IMR-90 (cell line): ENCODE results near the gene HOXC6. TPM values are rescaled to one million over a fixed set of nuclear protein-coding genes. Genes with fewer than 3 reads are reported as not detected.

ENCODE experiments used
- ATAC-seq: fragments of 200-7000 bp; cut with Tn5 transposase; 2 replicates; pipeline ENCODE4 v1.9.1; 2020; ENCODE audit warnings: low read depth, mild to moderate bottlenecking, moderate library complexity
- BruUV-seq: library from RNA; stranded (reverse); fragments of 400-500 nt; replicated peaks from 2 replicates; lab custom pipeline; 2021; lab: Mats Ljungman, UMichigan
- CTCF ChIA-PET: fragments of 300-600 bp; formaldehyde crosslinking; extraction: SDS; loops from one replicate; lab custom pipeline; 2021; ENCODE audit warnings: antibody characterized with exemption; lab: Yijun Ruan, JAX
- POLR2A ChIA-PET: fragments of 300-600 bp; sonication (Branson Sonifier 250); formaldehyde crosslinking; loops from one replicate; lab custom pipeline; 2022; ENCODE audit warnings: antibody characterized with exemption; ENCODE audit not compliant: unreplicated experiment; lab: Charles Lee
- DNase-seq: peaks from one replicate; pipeline ENCODE4 v3.0.0; 2013
- H2AFZ ChIP-seq: replicated peaks from 2 replicates; pipeline ENCODE3; 2013; ENCODE audit warnings: low read length, mild to moderate bottlenecking; ENCODE audit not compliant: poor library complexity
- H2AK5ac ChIP-seq: 2 replicates; pipeline ENCODE4 v1.6.1; 2013; ENCODE audit warnings: low read depth, low read length, inconsistent platforms
- H2AK9ac ChIP-seq: replicated peaks from 2 replicates; pipeline ENCODE3; 2013; ENCODE audit warnings: mild to moderate bottlenecking, low read depth, low read length, moderate library complexity; ENCODE audit not compliant: poor library complexity
- H2BK120ac ChIP-seq: 2 replicates; pipeline ENCODE4 v1.6.1; 2013; ENCODE audit warnings: low read depth, low read length, inconsistent platforms
- H2BK15ac ChIP-seq: 3 replicates; pipeline ENCODE4 v1.6.1; 2013; ENCODE audit warnings: low read depth, low read length, inconsistent platforms
- H2BK20ac ChIP-seq: 2 replicates; pipeline ENCODE4 v1.6.1; 2013; ENCODE audit warnings: low read depth, mild to moderate bottlenecking, inconsistent platforms, low read length, moderate library complexity
- H2BK5ac ChIP-seq: 2 replicates; pipeline ENCODE4 v1.6.1; 2013; ENCODE audit warnings: mild to moderate bottlenecking, low read depth, low read length, inconsistent platforms; ENCODE audit not compliant: poor library complexity, severe bottlenecking
- H3K14ac ChIP-seq: replicated peaks from 2 replicates; pipeline ENCODE4 v1.6.1; 2013; ENCODE audit warnings: low read depth, low read length, inconsistent platforms
- H3K18ac ChIP-seq: 2 replicates; pipeline ENCODE4 v1.6.1; 2013; ENCODE audit warnings: low read depth, low read length, control low read depth
- H3K23ac ChIP-seq: 2 replicates; pipeline ENCODE4 v1.6.1; 2013; ENCODE audit warnings: low read depth, low read length, inconsistent platforms
- H3K27ac ChIP-seq: 2 replicates; pipeline ENCODE4 v1.5.1; 2013; ENCODE audit warnings: mild to moderate bottlenecking, control low read depth, low read length; ENCODE audit not compliant: insufficient read depth
- H3K27me3 ChIP-seq: 2 replicates; pipeline ENCODE4 v1.6.1; 2013; ENCODE audit warnings: low read length; ENCODE audit not compliant: control insufficient read depth, insufficient read depth
- H3K36me3 ChIP-seq: 2 replicates; pipeline ENCODE4 v1.6.1; 2013; ENCODE audit warnings: low read length, mixed read lengths; ENCODE audit not compliant: control insufficient read depth, insufficient read depth
- H3K4ac ChIP-seq: 2 replicates; pipeline ENCODE4 v1.6.1; 2013; ENCODE audit warnings: low read depth, low read length, inconsistent platforms
- H3K4me1 ChIP-seq: 2 replicates; pipeline ENCODE4 v1.6.1; 2013; ENCODE audit warnings: low read length, mixed read lengths; ENCODE audit not compliant: control insufficient read depth, insufficient read depth
- H3K4me2 ChIP-seq: 2 replicates; pipeline ENCODE4 v1.6.1; 2013; ENCODE audit warnings: low read depth, mild to moderate bottlenecking, control low read depth, low read length, moderate library complexity
- H3K4me3 ChIP-seq: 2 replicates; pipeline ENCODE4 v1.5.1; 2013; ENCODE audit warnings: low read depth, mild to moderate bottlenecking, control low read depth, low read length, moderate library complexity; ENCODE audit not compliant: insufficient read depth
- H3K56ac ChIP-seq: 2 replicates; pipeline ENCODE4 v1.6.1; 2013; ENCODE audit warnings: low read length, inconsistent platforms; ENCODE audit not compliant: insufficient read depth; ENCODE audit errors: extremely low read depth
- H3K79me1 ChIP-seq, 2 experiments: 2 replicates each; pipeline ENCODE4 v1.6.1; 2013; ENCODE audit warnings: low read length in 2 of 2, inconsistent platforms in 1 of 2, low read depth in 1 of 2
- H3K9ac ChIP-seq: 2 replicates; pipeline ENCODE4 v1.6.1; 2013; ENCODE audit warnings: low read depth, low read length, control low read depth
- H3K9me1 ChIP-seq: 2 replicates; pipeline ENCODE4 v1.6.1; 2013; ENCODE audit warnings: low read length, inconsistent platforms; ENCODE audit not compliant: insufficient read depth
- H3K9me3 ChIP-seq: 2 replicates; pipeline ENCODE4 v1.6.1; 2013; ENCODE audit warnings: low read length; ENCODE audit not compliant: control insufficient read depth, insufficient read depth
- H4K20me1 ChIP-seq: 2 replicates; pipeline ENCODE4 v1.6.1; 2013; ENCODE audit warnings: low read length, inconsistent platforms; ENCODE audit not compliant: insufficient read depth
- H4K5ac ChIP-seq: 2 replicates; pipeline ENCODE4 v1.6.1; 2013; ENCODE audit warnings: mild to moderate bottlenecking, low read depth, low read length, control low read depth
- H4K8ac ChIP-seq, 2 experiments: 2 replicates each; pipeline ENCODE4 v1.6.1; 2013; ENCODE audit warnings: low read depth in 2 of 2, low read length in 2 of 2, control low read depth in 1 of 2, inconsistent platforms in 1 of 2
- H4K91ac ChIP-seq: 2 replicates; pipeline ENCODE4 v1.6.1; 2013; ENCODE audit warnings: low read depth, low read length, inconsistent platforms; ENCODE audit not compliant: insufficient read depth
- BHLHE40 ChIP-seq: fragments of 150-350 bp; IDR thresholded peaks from 2 replicates; pipeline ENCODE4 v1.6.1; 2016; ENCODE audit warnings: mild to moderate bottlenecking, low read depth, low read length
- CEBPB ChIP-seq: IDR thresholded peaks from 2 replicates; pipeline ENCODE4 v1.6.1; 2012; ENCODE audit warnings: low read depth, low read length, improper control_type of control experiment
- CTCF ChIP-seq: conservative IDR thresholded peaks from 2 replicates; pipeline ENCODE4 v1.5.1; 2012; ENCODE audit warnings: mild to moderate bottlenecking, low read depth, low read length, improper control_type of control experiment
- MAZ ChIP-seq: IDR thresholded peaks from 2 replicates; pipeline ENCODE4 v1.6.1; 2012; ENCODE audit warnings: low read depth, mild to moderate bottlenecking, low read length, improper control_type of control experiment, moderate library complexity, borderline replicate concordance
- POLR2A ChIP-seq: IDR thresholded peaks from 2 replicates; pipeline ENCODE4 v1.6.1; 2012; ENCODE audit warnings: mild to moderate bottlenecking, low read depth, low read length
- RAD21 ChIP-seq: IDR thresholded peaks from 2 replicates; pipeline ENCODE4 v1.6.1; 2012; ENCODE audit warnings: low read length, improper control_type of control experiment
- RCOR1 ChIP-seq: IDR thresholded peaks from 2 replicates; pipeline ENCODE4 v1.6.1; 2012; ENCODE audit warnings: mild to moderate bottlenecking, low read length, improper control_type of control experiment; ENCODE audit not compliant: insufficient replicate concordance
- RFX5 ChIP-seq: IDR thresholded peaks from 2 replicates; pipeline ENCODE4 v1.8.0; 2012; ENCODE audit warnings: low read depth, mild to moderate bottlenecking, low read length, moderate library complexity
- SMC3 ChIP-seq: fragments of 150-350 bp; IDR thresholded peaks from 2 replicates; pipeline ENCODE4 v1.6.1; 2016; ENCODE audit warnings: low read depth, mild to moderate bottlenecking, antibody characterized with exemption, low read length, moderate library complexity
- WGBS, 2 experiments: methylation state at CpG; one replicate each; pipeline versions ENCODE4 v1.1.5 to v1.1.7; 2013; ENCODE audit warnings: missing lambda C conversion rate in 2 of 2; ENCODE audit not compliant: insufficient read length in 1 of 2; ENCODE audit errors: extremely low coverage in 2 of 2; 5-methylcytosine and 5-hydroxymethylcytosine counted together
- dilution Hi-C: fragments of 300-500 bp; cut with HindIII; formaldehyde crosslinking; loops from one replicate; pipeline ENCODE4 v1.14.3; 2018; ENCODE audit warnings: low sequenced_read_pairs; ENCODE audit not compliant: unreplicated experiment
- in situ Hi-C: fragments of 300-500 bp; cut with MboI; formaldehyde crosslinking; loops from 3 replicates; pipeline ENCODE4 v1.14.3; 2019; ENCODE audit warnings: low sequenced_read_pairs, inconsistent platforms, mixed read lengths
- intact Hi-C: fragments of 100-400 bp; cut with micrococcal nuclease; formaldehyde crosslinking; loops from 2 replicates; pipeline ENCODE4 v1.10.0; 2022
- polyA plus RNA-seq, 3 experiments: library from polyadenylated mRNA; depleted of rRNA; stranded (reverse); fragments of >200 nt; gene quantifications; 2 replicates each; pipeline ENCODE4 v1.2.3, GENCODE V29; 2012; ENCODE audit warnings: low replicate concordance in 1 of 3
- total RNA-seq: library from RNA; depleted of rRNA; stranded (reverse); fragments of >200 nt; gene quantifications from 2 replicates; pipeline ENCODE4 v1.2.3, GENCODE V29; 2012
- TF ChIP-seq, protein P1 (sequence below): fragments of 150-350 bp; IDR thresholded peaks from 2 replicates; pipeline ENCODE4 v1.6.1; 2016; ENCODE audit warnings: low read depth, mild to moderate bottlenecking, low read length, moderate library complexity, borderline replicate concordance
- TF ChIP-seq, protein P2 (sequence below): fragments of 150-350 bp; IDR thresholded peaks from 2 replicates; pipeline ENCODE4 v1.6.1; 2017; ENCODE audit warnings: mild to moderate bottlenecking, antibody characterized with exemption, low read length, low read depth

Gene HOXC6
- total and polyA plus RNA-seq, 2 of the 4 experiments (the other 2 are of a cell fraction), result 1.1 TPM; not detected in 1

GRCh38 chr12:54016478-54016964 is 11.7 kb upstream of the HOXC6 start:
- H3K79me1 ChIP-seq, result no peaks in the 10 kb centered on the region
- H3K14ac ChIP-seq, result no peak overlapping the region
- BruUV-seq, result no TSS peak
- dilution Hi-C loops, result no loop called here
- H2BK120ac ChIP-seq, result no peak overlapping the region
- peak overlapping the region; percentile 45; the same call in 1 of the 2 replicates for H3K4me2 ChIP-seq
- H2BK15ac ChIP-seq, result no peak overlapping the region
- TF ChIP-seq POLR2A (no peak), CEBPB (no peak), MAZ (no peak), RCOR1 (no peak), SMC3 (no peak), BHLHE40 (no peak), RFX5 (no peak), CTCF (no peak), RAD21 (no peak)
- TF ChIP-seq, protein P1, sequence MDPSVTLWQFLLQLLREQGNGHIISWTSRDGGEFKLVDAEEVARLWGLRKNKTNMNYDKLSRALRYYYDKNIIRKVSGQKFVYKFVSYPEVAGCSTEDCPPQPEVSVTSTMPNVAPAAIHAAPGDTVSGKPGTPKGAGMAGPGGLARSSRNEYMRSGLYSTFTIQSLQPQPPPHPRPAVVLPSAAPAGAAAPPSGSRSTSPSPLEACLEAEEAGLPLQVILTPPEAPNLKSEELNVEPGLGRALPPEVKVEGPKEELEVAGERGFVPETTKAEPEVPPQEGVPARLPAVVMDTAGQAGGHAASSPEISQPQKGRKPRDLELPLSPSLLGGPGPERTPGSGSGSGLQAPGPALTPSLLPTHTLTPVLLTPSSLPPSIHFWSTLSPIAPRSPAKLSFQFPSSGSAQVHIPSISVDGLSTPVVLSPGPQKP, result no peak
- TF ChIP-seq, protein P2, sequence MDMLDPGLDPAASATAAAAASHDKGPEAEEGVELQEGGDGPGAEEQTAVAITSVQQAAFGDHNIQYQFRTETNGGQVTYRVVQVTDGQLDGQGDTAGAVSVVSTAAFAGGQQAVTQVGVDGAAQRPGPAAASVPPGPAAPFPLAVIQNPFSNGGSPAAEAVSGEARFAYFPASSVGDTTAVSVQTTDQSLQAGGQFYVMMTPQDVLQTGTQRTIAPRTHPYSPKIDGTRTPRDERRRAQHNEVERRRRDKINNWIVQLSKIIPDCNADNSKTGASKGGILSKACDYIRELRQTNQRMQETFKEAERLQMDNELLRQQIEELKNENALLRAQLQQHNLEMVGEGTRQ, result no peak
- CTCF ChIA-PET, result interaction anchor here (0.6 to 1.0 kb wide), 2 partner anchors 8 to 176 kb away, joined by 3 to 4 read pairs; no protein-coding TSS in a partner anchor
- peaks cover 4% of the 10 kb centered on the region for H3K9me3 ChIP-seq
- H3K36me3 ChIP-seq, result no peaks in the 10 kb centered on the region
- intact Hi-C loops, result no loop called here
- ATAC-seq (no peak), DNase-seq (peak; percentile 11)
- H3K27me3 ChIP-seq, result peaks cover 88% of the 10 kb centered on the region
- no peak overlapping the region for H2BK5ac ChIP-seq
- no peak overlapping the region for H3K27ac ChIP-seq
- H2AFZ ChIP-seq, result no peak overlapping the region
- H4K91ac ChIP-seq, result no peak overlapping the region
- H3K4me1 ChIP-seq, result no peaks in the 10 kb centered on the region
- POLR2A ChIA-PET, result no interaction called here
- H3K18ac ChIP-seq, result no peak overlapping the region
- no peak overlapping the region for H2AK9ac ChIP-seq
- no peak overlapping the region for H2AK5ac ChIP-seq
- H4K8ac ChIP-seq, result no peak overlapping the region; a peak in 1 of 4 replicates
- no peak overlapping the region; the same call in 1 of the 2 replicates for H4K5ac ChIP-seq
- no peak overlapping the region for H3K56ac ChIP-seq
- H3K4me3 ChIP-seq, result no peak overlapping the region
- in situ Hi-C loops, result no loop called here
- H3K9ac ChIP-seq, result no peak overlapping the region
- H2BK20ac ChIP-seq, result no peak overlapping the region
- no peaks in the 10 kb centered on the region for H4K20me1 ChIP-seq
- H3K9me1 ChIP-seq, result no peaks in the 10 kb centered on the region
- H3K4ac ChIP-seq, result no peak overlapping the region
- no peak overlapping the region for H3K23ac ChIP-seq
- 0% methylated on average over 9 of the region's 25 CpGs; no CpG with 5 or more reads in 1 of the 2 experiments for WGBS, 2 experiments
